ENCODE data around the gene SHMT1. TPM values are rescaled to one million over a fixed set of nuclear protein-coding genes. Genes with fewer than 3 reads are reported as not detected.

The SHMT1 gene
- 10 to 100 TPM; 33.0 to 33.1 TPM for total RNA-seq

GRCh38 chr17:18363101-18364049 lies at the start of gene SHMT1:
TSS of gene SHMT1 (minus strand) at chr17:18363550. CDS start at chr17:18355981, 7,569 bp downstream.

GRCh38 chr17:18377437-18378204 lies 14.3 kb upstream of the SHMT1 start, which contains the start of gene EVPLL:
TSS of gene EVPLL (plus strand) at chr17:18377778. CDS start at chr17:18380938, 3,160 bp downstream.

GRCh38 chr17:18314731-18315561 lies 48.4 kb downstream of the SHMT1 start, which contains the start of the genes SMCR8 and TOP3A:
TSS of gene SMCR8 (plus strand) at chr17:18315293. CDS start at chr17:18315790, 497 bp downstream.
TSS of gene TOP3A (minus strand) at chr17:18314994. CDS start at chr17:18314778, 216 bp downstream.

Small RNA genes lying within 50 kb of the gene (microRNA-seq; reads per million reads assigned to microRNA genes)
- not detected for gene MIR6778 (ENCODE audit: borderline microRNAs expressed, borderline replicate concordance)

Other genes starting within 250 kb of the SHMT1 start
- 100 to 1,000 TPM; 104 to 106 TPM for gene ALKBH5, start 179.7 kb downstream of the SHMT1 start, total RNA-seq
- 10 to 100 TPM; 19.3 to 19.6 TPM for gene LLGL1, start 137.9 kb downstream of the SHMT1 start, total RNA-seq
- gene FLII, start 104.8 kb downstream of the SHMT1 start, total RNA-seq, result 100 to 1,000 TPM; 307 to 321 TPM
- gene MIEF2, start 102.9 kb downstream of the SHMT1 start, total RNA-seq, result 10 to 100 TPM in 1 of 2 experiments, 1 to 10 TPM in 1; 8.2 to 10.3 TPM
- gene TOP3A, start 48.6 kb downstream of the SHMT1 start, total RNA-seq, result 10 to 100 TPM; 49.9 to 55.0 TPM
- gene SMCR8, start 48.3 kb downstream of the SHMT1 start, total RNA-seq, result 10 to 100 TPM; 24.2 to 26.2 TPM
- not detected for gene EVPLL, start 14.2 kb upstream of the SHMT1 start, total RNA-seq
- gene LGALS9C, start 113.2 kb upstream of the SHMT1 start, total RNA-seq, result 1 to 10 TPM; 1.2 to 1.4 TPM

Data from activated naive CD4-positive, alpha-beta T cell treated with anti-CD3 and anti-CD28 coated beads, Interleukin-2, amount 10 ng/mL, durations not matched to agents 5 hours and 36 hours (primary cell).